CD4-positive, alpha-beta T cell (primary cell): ENCODE results near the gene TMEM233. TPM values are rescaled to one million over a fixed set of nuclear protein-coding genes. Genes with fewer than 3 reads are reported as not detected.
"Not testable (repeated sequence)": the region's sequence is repeated elsewhere in the genome, so short reads cannot be mapped to it uniquely, and the experiment has no call there.

Experiments
- ATAC-seq: fragments of 200-7000 bp; cut with Tn5 transposase; one replicate; pipeline ENCODE4 v1.10.0; 2022; ENCODE audit warnings: mild to moderate bottlenecking; ENCODE audit not compliant: poor library complexity
- CTCF ChIA-PET: fragments of 350-600 bp; sonication (Branson Sonifier 250); formaldehyde crosslinking; loops from one replicate; lab custom pipeline; 2021; ENCODE audit warnings: antibody characterized with exemption, inconsistent platforms; lab: Charles Lee
- POLR2A ChIA-PET: fragments of 350-600 bp; sonication (Branson Sonifier 250); formaldehyde crosslinking; loops from one replicate; lab custom pipeline; 2021; ENCODE audit warnings: antibody characterized with exemption, inconsistent platforms; lab: Charles Lee
- DNase-seq, 14 experiments: peaks; one replicate each; pipeline ENCODE4 v3.0.0-alpha.2; 2013 to 2020; ENCODE audit warnings: mixed read lengths in 2 of 14
- H3K27ac ChIP-seq, 2 donors: one replicate each; pipeline versions ENCODE4 v1.5.1 to v1.7.0; 2013; ENCODE audit warnings: low read length in 2 of 2, low read depth in 1 of 2, mild to moderate bottlenecking in 1 of 2
- H3K27me3 ChIP-seq, 2 experiments: 1 replicate in 1 of 2; 2 replicates in 1 of 2; pipeline versions ENCODE4 v1.6.1 to v1.7.0; 2013; ENCODE audit warnings: low read length in 2 of 2, control low read depth in 1 of 2, mild to moderate bottlenecking in 1 of 2, moderate library complexity in 1 of 2; ENCODE audit not compliant: insufficient read depth in 2 of 2, control insufficient read depth in 1 of 2
- H3K36me3 ChIP-seq: one replicate; pipeline ENCODE4 v1.6.1; 2013; ENCODE audit warnings: low read length, control low read depth; ENCODE audit not compliant: insufficient read depth
- H3K4me1 ChIP-seq: one replicate; pipeline ENCODE4 v1.6.1; 2013; ENCODE audit warnings: low read length, control low read depth; ENCODE audit not compliant: insufficient read depth
- H3K4me3 ChIP-seq: one replicate; pipeline ENCODE4 v1.5.1; 2013; ENCODE audit warnings: mild to moderate bottlenecking, low read length, moderate library complexity
- H3K9me3 ChIP-seq, 2 experiments: 1 replicate in 1 of 2; 2 replicates in 1 of 2; pipeline versions ENCODE4 v1.6.1 to v1.7.0; 2013; ENCODE audit warnings: low read length in 2 of 2, mild to moderate bottlenecking in 2 of 2, control low read depth in 1 of 2, moderate library complexity in 1 of 2; ENCODE audit not compliant: control insufficient read depth in 1 of 2, insufficient read depth in 1 of 2
- H3K27ac Mint-ChIP-seq: one replicate; pipeline ENCODE4 v1.8.0; 2020; ENCODE audit warnings: mixed read lengths
- H3K27me3 Mint-ChIP-seq: one replicate; pipeline ENCODE4 v1.8.0; 2021; ENCODE audit warnings: mixed read lengths
- H3K36me3 Mint-ChIP-seq: one replicate; pipeline ENCODE4 v1.8.0; 2021; ENCODE audit warnings: low read depth, mixed read lengths
- H3K4me1 Mint-ChIP-seq: one replicate; pipeline ENCODE4 v1.8.0; 2021; ENCODE audit warnings: low read depth, mixed read lengths
- H3K4me3 Mint-ChIP-seq: one replicate; pipeline ENCODE4 v1.8.0; 2020; ENCODE audit warnings: mild to moderate bottlenecking, mixed read lengths
- H3K9me3 Mint-ChIP-seq: one replicate; pipeline ENCODE4 v1.8.0; 2020; ENCODE audit warnings: mixed read lengths
- intact Hi-C, 2 experiments: fragments of 100-400 bp; cut with DNase I in 1 of 2; cut with micrococcal nuclease in 1 of 2; formaldehyde crosslinking; loops; one replicate each; pipeline versions ENCODE4 v1.15.1 to v1.9.0; 2023 to 2025; cut with DNase I, micrococcal nuclease
- total RNA-seq, 174 experiments: library from RNA in 2 of 174; stranded (reverse) in 2 of 174; gene quantifications; one replicate each; pipeline ENCODE4 v1.2.3 and lab custom pipeline; 2021 to 2026
- TF ChIP-seq, protein P1 (sequence below): fragments of 200-600 bp; IDR thresholded peaks from one replicate; pipeline ENCODE4 v1.8.0; 2022; ENCODE audit warnings: antibody characterized with exemption, mild to moderate bottlenecking

TMEM233 gene
- total RNA-seq, 2 experiments from 2014 or later, result not detected

DNA sequence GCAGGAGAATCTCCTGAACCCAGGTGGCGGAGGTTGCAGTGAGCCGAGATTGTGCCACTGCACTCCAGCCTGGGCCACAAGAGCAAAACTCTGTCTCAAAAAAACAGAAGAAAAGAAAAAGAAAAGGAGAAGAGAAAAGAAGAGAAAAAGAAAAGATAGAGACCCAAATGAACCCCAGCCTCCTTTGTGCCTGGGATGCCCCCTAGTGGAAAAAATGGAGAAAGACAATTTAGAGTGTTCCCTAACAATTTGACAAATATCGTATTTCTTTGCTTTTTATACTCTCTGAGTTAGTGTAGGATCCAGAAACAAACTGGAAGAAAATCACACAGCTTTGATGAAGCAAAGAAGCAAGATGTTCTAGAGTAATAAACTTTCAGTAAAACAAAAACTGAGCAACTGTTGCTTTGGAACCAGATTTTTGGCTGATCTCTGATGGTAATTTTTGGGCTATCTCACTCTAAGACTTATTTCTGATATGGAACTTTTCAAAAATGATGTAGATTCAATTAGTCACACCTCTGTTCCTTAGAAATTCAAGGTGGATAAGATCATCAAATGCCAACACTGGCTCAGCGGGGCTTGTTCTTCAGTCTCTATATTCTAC is 55.7 kb downstream of the TMEM233 start:
- Histone ChIP-seq H3K36me3 (no peaks in the 10 kb centered on the region), H3K27ac (no peak overlapping the region), H3K4me3 (no peak overlapping the region), H3K27me3 (no peaks in the 10 kb centered on the region), H3K4me1 (no peaks in the 10 kb centered on the region), H3K9me3 (peaks cover 5 to 14% of the 10 kb centered on the region in 2 experiments)
- Mint-ChIP-seq H3K27ac (no peak overlapping the region), H3K36me3 (peaks cover 10% of the 10 kb centered on the region), H3K9me3 (peaks cover 5% of the 10 kb centered on the region), H3K27me3 (peaks cover 4% of the 10 kb centered on the region), H3K4me3 (no peak overlapping the region), H3K4me1 (no peaks in the 10 kb centered on the region)
- CTCF ChIA-PET, result interaction anchor here (0.6 to 1.1 kb wide), 3 partner anchors 9 to 78 kb away, joined by 3 to 4 read pairs (median 3); no protein-coding TSS in a partner anchor
- TF ChIP-seq, protein P1, sequence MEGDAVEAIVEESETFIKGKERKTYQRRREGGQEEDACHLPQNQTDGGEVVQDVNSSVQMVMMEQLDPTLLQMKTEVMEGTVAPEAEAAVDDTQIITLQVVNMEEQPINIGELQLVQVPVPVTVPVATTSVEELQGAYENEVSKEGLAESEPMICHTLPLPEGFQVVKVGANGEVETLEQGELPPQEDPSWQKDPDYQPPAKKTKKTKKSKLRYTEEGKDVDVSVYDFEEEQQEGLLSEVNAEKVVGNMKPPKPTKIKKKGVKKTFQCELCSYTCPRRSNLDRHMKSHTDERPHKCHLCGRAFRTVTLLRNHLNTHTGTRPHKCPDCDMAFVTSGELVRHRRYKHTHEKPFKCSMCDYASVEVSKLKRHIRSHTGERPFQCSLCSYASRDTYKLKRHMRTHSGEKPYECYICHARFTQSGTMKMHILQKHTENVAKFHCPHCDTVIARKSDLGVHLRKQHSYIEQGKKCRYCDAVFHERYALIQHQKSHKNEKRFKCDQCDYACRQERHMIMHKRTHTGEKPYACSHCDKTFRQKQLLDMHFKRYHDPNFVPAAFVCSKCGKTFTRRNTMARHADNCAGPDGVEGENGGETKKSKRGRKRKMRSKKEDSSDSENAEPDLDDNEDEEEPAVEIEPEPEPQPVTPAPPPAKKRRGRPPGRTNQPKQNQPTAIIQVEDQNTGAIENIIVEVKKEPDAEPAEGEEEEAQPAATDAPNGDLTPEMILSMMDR, result peak; percentile 75
- ATAC-seq (no peak), DNase-seq (peak in 3 of 14 experiments; percentile 19 to 38 (median 31))
- POLR2A ChIA-PET, result no interaction called here
- intact Hi-C loops, result no loop called here

DNA sequence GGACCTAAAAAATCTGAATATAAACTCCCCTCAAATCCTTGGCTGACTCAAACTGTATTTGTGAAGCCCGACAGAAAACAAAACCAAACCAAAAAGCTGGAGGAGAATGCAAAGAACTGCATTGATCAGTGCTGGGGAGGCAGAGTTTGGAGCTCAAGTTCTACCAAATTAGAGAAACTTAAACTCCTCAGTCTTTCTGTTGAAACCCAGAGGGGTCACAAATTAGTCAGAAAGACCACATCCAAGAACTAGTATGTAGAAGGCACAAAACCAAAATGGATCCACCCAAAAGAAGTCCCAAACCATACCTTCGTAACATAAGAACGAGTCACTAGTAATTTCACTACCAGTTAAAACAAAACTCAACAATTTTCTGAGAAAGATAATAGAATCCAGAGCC is 59.1 kb downstream of the TMEM233 start:
- Mint-ChIP-seq H3K4me3 (no peak overlapping the region), H3K4me1 (no peaks in the 10 kb centered on the region), H3K27me3 (no peaks in the 10 kb centered on the region), H3K36me3 (peaks cover 10% of the 10 kb centered on the region), H3K9me3 (peaks cover 7% of the 10 kb centered on the region), H3K27ac (no peak overlapping the region)
- TF ChIP-seq, protein P1, result no peak
- ChIA-PET POLR2A (no interaction called here), CTCF (no interaction called here)
- Histone ChIP-seq H3K36me3 (no peaks in the 10 kb centered on the region), H3K4me1 (no peaks in the 10 kb centered on the region), H3K27ac (no peak overlapping the region), H3K4me3 (no peak overlapping the region), H3K27me3 (no peaks in the 10 kb centered on the region), H3K9me3 (peaks cover 5 to 14% of the 10 kb centered on the region in 2 experiments)
- DNase-seq (no peak), ATAC-seq (no peak)
- intact Hi-C loops, result no loop called here

GRCh38 chr12:119657001-119657400 is 63.4 kb downstream of the TMEM233 start:
- H3K4me1 ChIP-seq, H3K27me3 ChIP-seq, POLR2A ChIA-PET, H3K27ac ChIP-seq, H3K4me3 Mint-ChIP-seq, H3K27ac Mint-ChIP-seq, H3K9me3 Mint-ChIP-seq, H3K4me3 ChIP-seq, H3K27me3 Mint-ChIP-seq, H3K4me1 Mint-ChIP-seq, ATAC-seq, DNase-seq, H3K36me3 Mint-ChIP-seq, H3K36me3 ChIP-seq: not testable (repeated sequence)
- H3K9me3 ChIP-seq, result peaks cover 5 to 13% of the 10 kb centered on the region in 2 experiments
- CTCF ChIA-PET, result interaction anchor here (1.2 kb wide), 1 partner anchor 10 kb away, joined by 4 read pairs; no protein-coding TSS in a partner anchor
- intact Hi-C loops, result loop anchor here in 1 of 2 experiments (5.0 kb wide), 1 partner anchor 540 kb away; no protein-coding TSS in a partner anchor

- H3K27me3 ChIP-seq, H3K4me3 ChIP-seq, H3K27ac ChIP-seq, H3K9me3 Mint-ChIP-seq, H3K4me1 Mint-ChIP-seq, H3K36me3 ChIP-seq, H3K27ac Mint-ChIP-seq, POLR2A ChIA-PET, H3K27me3 Mint-ChIP-seq, H3K36me3 Mint-ChIP-seq, H3K4me1 ChIP-seq, H3K9me3 ChIP-seq, DNase-seq, H3K4me3 Mint-ChIP-seq, ATAC-seq: not testable (repeated sequence)
- CTCF ChIA-PET, result interaction anchor here (1.0 to 2.3 kb wide), 3 partner anchors 9 to 21 kb away, joined by 3 to 9 read pairs (median 3); partner anchors contain the start of gene PRKAB1
- intact Hi-C loops, result loop anchor here (2.0 to 5.0 kb wide), 2 partner anchors 541 to 1253 kb away; no protein-coding TSS in a partner anchor
These were observed 64.6 kb downstream of the TMEM233 start for GRCh38 chr12:119658166-119658565.
